Left kidney (tissue), 2 donors: ENCODE data around the gene PLA2G3. TPM values are rescaled to one million over a fixed set of nuclear protein-coding genes. Genes with fewer than 3 reads are reported as not detected.
"Not testable (repeated sequence)": the region's sequence is repeated elsewhere in the genome, so short reads cannot be mapped to it uniquely, and the experiment has no call there.

Experiments used
- DNase-seq: peaks from one replicate; pipeline ENCODE4 v3.0.0-alpha.2; 2013
- polyA plus RNA-seq: library from polyadenylated mRNA; unstranded; fragments of 120-200 nt; gene quantifications from one replicate; pipeline ENCODE4 v1.2.1, GENCODE V29; 2013; ENCODE audit not compliant: insufficient read length

The PLA2G3 gene
- polyA plus RNA-seq, 1 donor, result 0.18 TPM

DNA sequence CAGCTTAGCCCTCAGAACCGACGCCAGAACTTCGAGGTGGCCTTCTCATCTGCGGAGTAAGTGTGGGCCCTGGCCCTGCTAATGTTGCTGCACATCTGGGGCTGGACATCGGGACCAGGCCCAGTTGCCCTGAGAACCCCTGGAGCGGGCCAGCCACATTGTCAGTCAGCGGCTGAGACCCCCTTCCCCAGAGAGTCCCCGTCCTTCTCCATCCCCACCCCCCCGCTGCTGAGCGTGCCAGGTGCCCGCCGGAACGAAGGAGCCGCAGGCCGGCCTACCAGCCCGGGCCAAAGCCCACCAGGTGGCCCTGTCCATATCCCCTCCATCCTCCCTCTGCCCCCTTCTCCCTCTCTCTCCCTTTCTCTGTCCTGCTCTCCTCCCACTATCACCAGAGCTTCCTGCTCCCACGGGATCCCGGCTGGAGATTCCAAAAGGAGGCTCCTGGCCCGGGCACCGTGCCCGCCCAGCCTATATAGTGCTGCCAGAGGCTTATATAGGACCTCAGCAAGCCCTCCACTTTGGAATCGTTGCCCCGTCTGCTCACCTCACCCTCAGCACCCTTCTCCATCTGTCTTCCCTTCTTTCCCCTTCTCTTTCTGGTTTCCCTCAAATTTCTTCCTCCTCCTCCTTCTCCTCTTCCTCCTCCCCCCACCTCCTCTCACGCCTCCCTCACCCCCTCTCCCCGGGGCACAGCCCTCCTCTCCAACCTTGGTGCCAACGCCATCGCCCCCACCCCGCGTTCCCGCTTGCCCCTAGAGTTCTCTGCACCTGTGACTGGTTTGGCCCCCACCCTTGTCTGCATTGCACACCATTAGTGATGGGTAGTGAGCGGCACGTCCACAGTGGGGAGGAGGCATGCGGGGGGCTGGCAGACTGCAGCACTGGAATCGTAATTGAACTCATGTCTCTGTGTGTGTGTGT, 40.2 kb downstream of the PLA2G3 start:
- DNase-seq, result no peak

DNA sequence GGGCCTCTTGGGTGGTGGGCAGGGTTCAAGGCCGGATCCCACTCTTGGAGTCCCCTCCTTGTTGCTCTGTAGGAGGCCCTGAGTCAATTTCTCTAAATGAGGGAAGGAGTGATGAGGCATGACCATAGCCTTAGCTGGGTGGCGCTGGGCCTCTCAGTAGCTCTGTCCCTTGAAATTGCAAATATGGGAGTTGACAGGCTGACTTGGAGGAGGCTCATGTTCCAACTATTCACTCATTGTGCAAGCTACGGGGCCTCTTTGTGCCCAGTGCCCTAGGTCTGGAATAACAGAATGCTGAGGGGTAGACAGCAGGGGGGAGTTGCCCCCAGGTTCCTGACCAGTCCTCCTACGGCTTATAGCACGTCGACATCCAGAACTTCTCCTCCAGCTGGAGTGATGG, 40.9 kb downstream of the PLA2G3 start:
- DNase-seq, result no peak

DNA sequence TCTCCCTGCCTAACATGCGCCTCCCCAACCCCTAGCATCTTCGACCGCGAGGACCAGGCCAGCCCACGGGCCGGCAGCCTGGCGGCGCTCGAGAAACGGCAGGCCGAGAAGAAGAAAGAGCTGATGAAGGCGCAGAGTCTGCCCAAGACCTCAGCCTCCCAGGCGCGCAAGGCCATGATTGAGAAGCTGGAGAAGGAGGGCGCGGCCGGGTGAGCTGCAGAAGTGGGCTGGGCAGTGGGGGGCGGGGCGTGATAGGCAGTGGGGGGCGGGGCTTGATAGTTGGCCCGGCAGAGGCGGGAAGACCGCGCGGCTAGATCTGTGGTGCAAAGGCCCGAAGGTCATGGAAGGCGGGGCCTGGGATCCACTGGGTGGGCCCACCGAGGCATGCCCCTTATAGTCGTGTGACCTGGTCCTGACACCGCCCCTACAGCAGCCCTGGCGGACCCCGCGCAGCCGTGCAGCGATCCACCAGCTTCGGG, 41.6 kb downstream of the PLA2G3 start:
- DNase-seq, result no peak

DNA sequence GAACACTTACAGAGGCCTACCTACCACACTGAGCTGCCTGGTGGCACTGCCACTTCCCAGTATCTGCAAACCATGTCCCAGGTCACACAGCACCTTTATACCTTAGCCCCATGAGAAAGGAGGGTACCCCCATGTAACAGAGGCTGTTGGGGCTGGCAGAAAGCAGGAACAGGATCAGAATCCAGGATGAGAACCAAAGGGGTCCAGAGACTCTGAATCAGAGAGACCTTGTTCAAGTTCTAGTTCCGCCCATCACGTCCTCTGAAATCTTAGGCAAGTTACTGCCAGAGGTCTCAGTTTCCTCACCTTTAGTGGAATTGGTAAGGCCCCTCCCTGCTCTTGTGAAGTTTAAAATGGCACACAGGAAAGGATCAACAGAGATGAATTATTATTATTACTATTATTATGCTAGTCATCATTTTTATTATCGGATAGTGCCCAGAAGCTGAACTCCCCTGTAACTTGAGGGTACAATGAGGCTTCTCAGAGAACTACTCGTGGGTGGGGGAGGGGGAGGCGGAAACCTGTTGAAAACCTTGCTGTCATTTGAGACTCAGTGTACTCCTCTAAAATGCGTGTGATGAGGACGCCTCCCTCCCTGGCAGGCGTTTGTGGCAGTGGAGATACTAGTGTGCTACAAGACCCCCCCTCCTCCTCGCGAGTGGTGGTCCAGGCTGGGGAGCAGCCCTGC, 42.2 kb downstream of the PLA2G3 start:
- DNase-seq, result no peak

DNA sequence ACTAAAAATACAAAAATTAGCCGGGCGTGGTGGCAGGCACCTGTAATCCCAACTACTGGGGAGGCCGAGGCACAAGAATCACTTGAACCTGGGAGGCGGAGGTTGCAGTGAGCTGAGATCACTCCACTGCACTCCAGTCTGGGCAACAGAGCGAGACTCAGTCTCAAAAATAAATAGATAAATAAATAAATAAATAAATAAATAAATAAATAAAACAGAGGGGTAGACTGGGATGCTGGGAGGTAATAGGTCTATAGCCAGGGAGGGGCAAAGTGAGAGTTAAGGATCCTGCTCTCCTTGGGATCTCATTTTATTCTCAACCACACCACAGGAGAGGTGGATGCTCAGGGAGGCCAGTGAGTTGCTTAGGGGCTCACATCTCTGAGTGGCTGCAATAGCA, 42.8 kb downstream of the PLA2G3 start:
- not testable (repeated sequence) for DNase-seq

DNA sequence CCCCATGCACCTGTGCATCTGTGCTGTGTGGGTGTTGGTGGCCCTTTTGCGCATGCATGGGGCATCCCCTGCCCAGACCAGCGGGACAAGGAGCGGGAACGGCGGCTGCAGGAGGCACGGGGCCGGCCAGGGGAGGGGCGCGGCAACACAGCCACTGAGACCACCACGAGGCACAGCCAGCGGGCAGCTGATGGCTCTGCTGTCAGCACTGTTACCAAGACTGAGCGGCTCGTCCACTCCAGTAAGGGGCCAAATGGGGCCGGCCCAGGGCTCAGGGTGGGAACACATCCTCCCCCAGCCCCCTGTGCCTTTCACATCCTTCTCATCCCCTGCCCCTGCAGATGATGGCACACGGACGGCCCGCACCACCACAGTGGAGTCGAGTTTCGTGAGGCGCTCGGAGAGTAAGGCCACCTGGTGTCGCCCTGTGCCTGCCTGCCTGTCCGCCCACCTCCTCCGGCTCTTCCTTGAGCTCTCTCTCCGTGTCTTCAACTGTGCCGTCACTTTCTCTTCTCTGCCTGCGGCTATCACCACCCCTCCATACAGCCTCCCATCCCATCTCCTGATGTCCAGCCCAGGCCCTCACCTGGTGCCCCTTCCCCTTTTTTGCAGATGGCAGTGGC, 43.5 kb downstream of the PLA2G3 start:
- DNase-seq, result no peak

DNA sequence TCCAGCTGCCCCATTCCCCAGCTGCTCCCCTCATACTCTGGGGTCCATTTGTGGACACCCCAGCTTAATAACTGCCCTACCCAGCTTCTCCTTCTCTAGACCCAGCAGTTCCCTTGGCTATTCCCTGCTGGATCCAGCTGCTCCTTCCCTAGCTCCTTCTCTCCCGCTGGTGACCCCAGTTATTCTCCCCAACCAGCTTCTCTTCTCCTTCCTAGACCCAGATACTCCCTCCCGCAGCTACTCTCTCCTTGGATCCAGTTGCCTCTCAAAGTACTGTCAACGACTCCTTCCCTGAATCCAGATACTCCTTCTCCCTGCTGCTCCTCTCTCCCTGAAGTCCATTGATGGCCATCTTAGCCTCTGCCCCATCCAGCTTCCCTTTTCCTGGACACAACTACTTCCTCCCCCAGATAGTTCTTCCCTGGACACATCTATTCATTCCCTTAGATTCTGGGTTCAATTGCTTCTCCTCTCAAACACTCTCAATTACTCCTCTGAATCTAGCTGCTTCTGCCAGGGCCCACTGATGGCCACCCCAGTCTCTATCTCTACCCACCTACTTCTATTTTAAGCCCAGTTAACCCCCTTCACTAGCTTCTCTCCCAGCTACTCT, 44.6 kb downstream of the PLA2G3 start:
- no peak for DNase-seq

DNA sequence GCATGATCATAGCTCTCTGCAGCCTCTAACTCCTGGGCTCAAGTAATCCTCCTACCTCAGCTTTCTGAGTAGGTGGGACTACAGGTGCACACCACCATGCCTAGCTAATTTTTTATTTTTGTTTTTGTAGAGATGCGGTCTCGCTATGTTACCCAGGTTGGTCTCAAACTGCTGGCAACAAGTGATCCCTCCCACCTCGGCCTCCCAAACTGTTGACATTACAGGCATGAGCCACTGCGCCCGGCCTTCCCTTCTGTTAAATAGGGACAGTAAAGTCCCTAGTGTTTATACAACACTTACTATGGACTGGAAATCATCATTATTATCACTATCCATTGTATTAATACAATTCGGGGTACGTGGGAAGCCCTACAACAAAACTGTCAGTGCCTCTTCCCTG, 45.6 kb downstream of the PLA2G3 start:
- DNase-seq, result no peak

DNA sequence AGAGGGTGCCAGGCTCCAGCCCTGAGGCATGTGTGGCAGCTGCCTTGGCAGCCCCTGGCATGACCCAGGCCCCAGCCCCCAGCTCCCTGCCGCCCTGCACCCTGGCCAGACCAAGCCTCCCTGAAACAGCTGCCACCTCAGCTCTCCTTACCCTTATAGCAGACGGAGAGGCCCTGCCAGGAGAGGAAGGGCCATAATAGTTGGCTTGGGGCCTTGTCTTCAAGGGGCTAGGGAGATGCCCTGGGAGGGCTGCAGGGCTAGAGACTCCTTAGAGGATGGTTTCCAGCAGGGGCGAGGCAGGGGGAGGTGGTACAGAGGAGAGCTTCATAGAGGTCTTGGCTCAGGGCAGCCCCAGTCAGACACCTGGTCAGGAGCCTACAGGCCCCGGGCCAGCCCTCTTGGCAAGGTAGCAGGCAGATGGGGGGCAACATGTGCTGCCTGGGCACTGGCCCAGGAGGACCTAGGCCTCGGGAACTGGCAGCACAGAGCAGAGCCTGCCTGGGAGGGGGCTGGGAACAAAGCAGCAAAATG, 46.2 kb downstream of the PLA2G3 start:
- DNase-seq, result no peak

DNA sequence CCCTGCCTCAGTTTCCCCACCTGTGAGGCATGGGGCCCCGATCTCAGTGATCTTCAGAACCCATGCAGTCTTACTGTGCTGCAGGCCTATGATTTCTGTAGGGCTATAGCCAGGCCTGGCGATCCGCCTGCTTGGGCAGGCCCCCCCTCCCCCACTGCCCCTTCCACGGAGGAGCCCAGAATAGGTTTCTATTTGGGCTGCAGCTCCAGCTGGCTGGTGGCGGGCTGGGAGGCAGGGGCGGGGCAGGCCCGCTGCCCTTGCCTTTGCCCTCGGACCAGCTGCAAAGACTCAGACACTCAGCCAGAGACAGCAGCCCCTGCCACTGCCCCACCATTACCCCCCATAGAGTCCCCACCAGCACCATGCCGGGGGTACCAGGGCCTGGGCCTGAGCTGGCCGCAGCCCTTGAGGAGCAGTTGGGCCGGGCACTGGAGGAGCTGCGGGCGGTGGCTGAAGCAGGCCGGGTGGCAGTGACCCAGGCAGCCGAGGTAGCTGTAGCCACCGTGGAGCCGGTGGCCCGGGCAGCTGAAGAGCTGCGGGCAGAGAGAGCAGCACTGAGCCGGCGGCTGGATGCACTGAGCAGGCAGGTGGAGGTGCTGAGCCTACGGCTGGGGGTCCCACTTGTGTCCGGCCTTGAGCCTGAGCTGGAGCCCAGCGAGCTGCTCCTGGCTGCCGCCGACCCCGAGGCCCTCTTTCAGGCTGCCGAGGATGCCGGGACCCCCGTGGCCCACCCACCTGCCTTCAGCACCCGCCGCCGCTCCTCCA, 47.0 kb downstream of the PLA2G3 start:
- no peak for DNase-seq

DNA sequence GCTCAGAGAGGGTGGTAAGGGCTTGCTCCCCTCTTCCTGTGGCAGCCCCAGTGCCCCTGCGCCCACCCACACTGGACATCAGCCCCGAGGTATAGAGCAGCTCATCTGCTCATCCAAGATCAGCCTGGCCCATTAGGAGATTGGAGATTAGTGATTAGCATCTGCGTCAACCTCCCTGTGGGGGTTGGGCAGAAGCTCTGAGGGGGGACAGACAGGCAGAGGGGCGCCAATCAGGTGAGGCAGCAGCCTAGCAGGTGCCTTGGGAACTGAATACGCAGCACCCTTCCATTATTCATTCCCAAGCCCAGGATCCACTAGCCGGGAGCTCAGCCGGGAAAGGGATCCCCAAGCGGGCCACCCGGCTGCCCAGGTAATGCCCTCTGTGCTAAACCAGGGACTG, 48.1 kb downstream of the PLA2G3 start:
- no peak for DNase-seq

DNA sequence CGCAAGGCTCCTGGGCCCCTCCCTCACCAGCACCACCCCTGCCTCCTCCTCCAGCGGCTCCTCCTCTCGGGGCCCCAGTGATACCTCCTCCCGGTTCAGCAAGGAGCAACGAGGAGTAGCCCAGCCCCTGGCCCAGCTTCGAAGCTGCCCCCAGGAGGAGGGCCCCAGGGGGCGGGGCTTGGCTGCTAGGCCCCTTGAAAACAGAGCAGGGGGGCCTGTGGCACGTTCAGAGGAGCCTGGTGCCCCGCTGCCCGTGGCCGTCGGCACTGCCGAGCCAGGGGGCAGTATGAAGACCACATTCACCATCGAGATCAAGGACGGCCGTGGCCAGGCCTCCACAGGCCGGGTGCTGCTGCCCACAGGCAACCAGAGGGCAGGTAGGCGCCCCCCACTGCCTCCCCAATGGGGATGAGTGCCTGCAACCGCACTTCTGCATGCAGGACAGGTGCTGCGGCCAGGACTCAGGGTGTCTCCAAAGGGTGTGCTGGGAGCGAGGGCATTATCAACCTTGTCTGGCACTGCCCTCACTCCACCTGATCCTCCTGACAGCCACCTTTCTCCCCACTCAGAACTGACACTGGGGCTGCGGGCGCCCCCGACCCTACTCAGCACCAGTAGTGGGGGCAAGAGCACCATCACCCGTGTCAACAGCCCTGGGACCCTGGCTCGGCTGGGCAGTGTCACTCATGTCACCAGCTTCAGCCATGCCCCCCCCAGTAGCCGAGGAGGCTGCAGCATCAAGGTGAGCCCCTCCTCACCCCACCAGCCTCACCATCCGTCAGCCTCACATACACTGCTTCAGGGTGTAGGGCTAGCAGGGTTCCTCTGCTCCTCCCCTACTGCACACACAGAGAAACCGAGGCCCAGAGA, 49.0 kb downstream of the PLA2G3 start:
- DNase-seq, result no peak

DNA sequence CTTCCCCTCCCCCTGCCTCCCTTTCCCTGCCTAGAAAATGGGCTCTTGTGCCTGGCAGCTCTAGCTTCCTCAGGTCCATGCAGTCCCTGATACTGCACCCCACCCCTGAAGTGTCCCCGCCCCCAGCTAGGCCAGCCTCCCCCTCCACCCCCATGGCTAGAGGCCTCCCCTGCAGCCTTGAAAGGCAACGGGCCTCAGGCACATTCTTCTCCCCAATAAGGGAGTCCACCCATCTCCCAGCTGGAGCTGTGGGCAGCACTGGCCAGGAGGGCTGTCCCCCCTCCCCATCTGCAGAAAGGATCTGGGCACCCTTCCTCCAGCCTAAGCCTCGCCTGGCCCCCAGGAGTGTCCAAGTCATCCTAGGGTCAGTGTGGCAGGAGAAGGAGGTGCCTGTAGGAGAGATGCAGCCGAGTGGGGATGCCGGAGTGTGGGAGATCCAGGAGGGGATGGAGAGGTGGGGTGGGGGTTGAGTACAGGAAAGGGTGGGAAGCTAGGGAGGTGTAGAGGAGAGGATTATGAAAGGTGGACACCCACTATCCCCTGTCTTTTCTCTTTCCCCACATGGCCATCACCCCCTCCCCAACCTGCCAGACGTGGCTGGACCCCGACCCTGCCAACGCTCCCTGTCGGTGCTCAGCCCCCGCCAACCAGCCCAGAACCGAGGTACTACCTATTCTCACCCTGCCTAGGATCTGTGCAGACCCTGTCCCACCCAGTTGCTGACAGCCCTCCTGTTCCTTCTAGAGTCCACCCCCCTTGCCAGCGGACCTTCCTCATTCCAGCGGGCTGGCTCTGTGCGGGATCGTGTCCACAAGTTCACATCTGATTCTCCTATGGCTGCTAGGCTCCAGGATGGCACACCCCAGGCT, 49.9 kb downstream of the PLA2G3 start:
- no peak for DNase-seq

DNA sequence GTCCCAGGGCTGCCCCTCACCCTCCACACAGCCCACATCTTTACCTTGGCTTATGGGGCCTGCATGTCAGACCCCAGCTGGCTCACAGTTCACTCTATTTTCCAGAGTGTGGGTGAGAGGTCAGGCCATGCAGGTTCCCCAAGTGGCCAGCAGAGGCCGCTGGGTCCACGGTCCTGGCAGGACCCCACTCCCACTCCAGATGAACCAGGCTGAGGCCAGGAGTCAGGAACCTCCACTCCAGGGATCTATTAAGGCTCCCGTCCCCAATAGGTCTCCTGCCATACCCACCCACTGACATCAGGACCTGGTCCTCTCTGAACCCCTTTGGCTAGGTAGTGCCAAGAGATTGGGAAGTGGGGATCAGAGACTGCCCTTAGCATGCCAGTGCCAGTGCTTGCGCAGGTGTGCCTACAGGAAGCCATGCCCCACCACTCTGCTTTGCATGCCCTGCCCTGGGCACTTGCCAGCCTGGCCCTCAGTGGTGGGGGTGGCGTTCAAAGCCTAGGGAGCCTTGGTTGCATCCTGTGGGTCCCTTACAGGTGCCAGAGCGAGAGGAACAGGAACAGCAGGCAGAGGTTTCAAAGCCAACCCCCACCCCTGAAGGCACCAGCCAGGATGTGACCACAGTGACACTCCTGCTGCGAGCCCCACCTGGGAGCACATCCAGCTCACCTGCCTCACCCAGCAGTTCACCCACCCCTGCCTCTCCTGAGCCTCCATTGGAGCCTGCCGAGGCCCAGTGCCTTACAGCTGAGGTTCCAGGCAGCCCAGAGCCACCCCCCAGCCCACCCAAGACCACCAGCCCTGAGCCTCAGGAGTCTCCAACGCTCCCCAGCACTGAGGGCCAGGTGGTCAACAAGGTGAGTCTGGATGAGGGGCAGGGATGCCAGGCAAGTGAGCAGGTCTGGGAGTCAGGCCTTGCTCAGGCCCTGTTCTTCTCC, 50.9 kb downstream of the PLA2G3 start:
- DNase-seq, result no peak

DNA sequence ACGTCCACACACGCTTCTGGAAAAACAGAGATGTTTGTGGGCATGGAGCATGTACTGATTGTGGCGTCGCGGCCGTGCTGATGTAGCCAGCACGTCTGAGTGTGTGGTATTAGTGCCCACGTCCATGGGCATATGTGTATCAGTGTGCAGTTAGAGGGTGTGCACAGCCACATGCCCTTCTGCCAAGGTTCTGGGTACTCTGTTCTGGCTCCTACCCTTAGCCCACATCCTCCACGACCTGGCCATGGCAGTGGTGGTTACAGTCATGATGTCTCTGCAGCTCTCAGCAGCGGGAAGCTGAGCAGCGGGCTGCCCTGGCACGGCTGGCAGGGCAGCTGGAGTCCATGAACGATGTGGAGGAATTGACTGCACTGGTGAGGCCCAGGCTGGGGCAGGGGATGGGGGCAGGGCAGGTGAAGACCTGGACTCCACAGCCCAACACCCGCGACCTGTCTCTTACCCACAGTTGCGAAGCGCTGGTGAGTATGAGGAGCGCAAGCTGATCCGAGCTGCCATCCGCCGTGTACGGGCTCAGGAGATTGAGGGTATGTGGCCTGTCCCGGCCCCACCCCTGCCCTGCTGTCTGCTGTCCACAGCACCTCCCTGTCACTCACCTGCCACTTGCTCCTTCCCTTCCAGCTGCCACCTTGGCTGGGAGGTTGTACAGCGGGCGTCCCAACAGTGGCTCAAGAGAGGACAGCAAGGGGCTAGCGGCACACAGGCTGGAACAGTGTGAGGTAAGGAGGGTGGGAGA, 51.9 kb downstream of the PLA2G3 start:
- no peak for DNase-seq

DNA sequence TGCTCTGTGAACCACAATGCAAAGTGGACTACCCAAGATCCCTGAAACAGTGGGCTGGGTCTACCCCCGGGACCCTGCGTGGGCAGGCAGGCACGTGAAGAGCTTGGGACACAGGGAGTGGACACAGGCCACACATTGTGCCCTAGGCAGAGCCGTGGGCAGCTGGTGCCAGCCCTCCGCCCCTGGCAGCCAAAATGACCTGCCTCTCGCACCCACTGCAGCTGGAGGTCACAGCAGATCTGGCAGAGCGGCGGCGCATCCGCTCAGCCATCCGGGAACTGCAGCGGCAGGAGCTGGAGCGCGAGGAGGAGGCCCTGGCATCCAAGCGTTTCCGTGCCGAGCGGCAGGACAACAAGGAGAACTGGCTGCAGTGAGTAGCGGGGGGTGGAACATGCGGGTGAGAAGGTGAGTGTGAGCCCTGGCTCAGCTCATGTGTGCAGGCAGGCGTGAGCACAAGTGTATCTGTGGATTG, 52.5 kb downstream of the PLA2G3 start:
- no peak for DNase-seq

DNA sequence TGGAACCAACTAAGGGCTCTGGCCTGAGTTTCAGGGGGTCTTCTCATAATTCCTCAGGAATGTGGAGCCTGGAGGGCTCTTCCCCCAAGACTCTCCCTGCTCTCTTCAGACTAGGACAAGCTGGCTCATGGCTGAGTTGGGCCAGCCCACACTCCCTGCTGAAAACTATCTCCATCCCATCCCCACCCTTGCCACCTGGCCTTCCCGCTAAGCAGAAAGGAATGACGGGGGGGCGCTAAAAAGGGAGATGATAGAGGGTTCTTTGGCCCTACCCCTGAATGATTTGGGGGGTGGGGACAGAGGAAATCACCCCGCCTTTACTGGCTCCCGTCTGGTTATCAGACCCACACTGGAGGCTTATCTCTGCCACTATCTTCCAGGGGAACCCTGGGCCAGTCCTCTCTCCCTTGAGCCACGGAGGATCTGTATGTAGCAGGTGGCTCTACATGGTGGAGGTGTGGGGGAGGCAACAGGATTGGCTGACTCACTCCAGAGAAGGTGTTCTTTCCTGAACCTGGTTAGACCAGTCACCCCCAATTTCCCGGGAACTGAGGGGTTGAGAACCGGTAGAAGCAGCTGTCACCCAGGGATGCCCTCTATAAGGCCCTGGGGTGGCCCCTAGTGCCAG, 53.5 kb downstream of the PLA2G3 start:
- DNase-seq, result no peak
